HG03066 (cell line): ENCODE data around the gene WDR62.
A peak's percentile ranks its signal among the peaks of the same experiment; 100 is the strongest.

Experiments used
- ATAC-seq: cut with Tn5 transposase; IDR thresholded peaks from one replicate; pipeline ENCODE4 v1.9.1; 2021; ENCODE audit warnings: low read depth; ENCODE audit not compliant: unreplicated experiment

The WDR62 gene

GRCh38 chr19:36054733-36055686 lies at the start of gene WDR62:
Gene WDR62, plus strand, starts transcription at chr19:36054897. Its CDS starts 75 bp downstream, at chr19:36054972.
- peak; percentile 63 for ATAC-seq

GRCh38 chr19:36006955-36007354 lies 47.7 kb upstream of the WDR62 start:
- no peak for ATAC-seq

- no peak for ATAC-seq
These were observed 46.2 kb upstream of the WDR62 start, which contains the start of gene SYNE4 for GRCh38 chr19:36008336-36008978. Gene SYNE4, minus strand, starts transcription at chr19:36008813. Its CDS starts 132 bp downstream, at chr19:36008681.

- ATAC-seq: no peak
These were observed 45.5 kb upstream of the WDR62 start for GRCh38 chr19:36009220-36009619.

- no peak for ATAC-seq
These were observed 44.9 kb upstream of the WDR62 start for GRCh38 chr19:36009633-36010379.

- no peak for ATAC-seq
These were observed 44.3 kb upstream of the WDR62 start for GRCh38 chr19:36010402-36010801.

- ATAC-seq: no peak
These were observed 41.3 kb upstream of the WDR62 start for GRCh38 chr19:36013280-36014011.

GRCh38 chr19:36014012-36014924 lies 40.4 kb upstream of the WDR62 start, which contains the start of gene ALKBH6:
Gene ALKBH6, minus strand, starts transcription at chr19:36014213. Its CDS starts 816 bp downstream, at chr19:36013397.
- peak; percentile 98 for ATAC-seq

GRCh38 chr19:36019061-36019670 lies 35.5 kb upstream of the WDR62 start:
- ATAC-seq: no peak

- no peak for ATAC-seq
These were observed 31.3 kb upstream of the WDR62 start for GRCh38 chr19:36023432-36023831.

GRCh38 chr19:36025541-36025940 lies 29.2 kb upstream of the WDR62 start:
- no peak for ATAC-seq

GRCh38 chr19:36026091-36026876 lies 28.4 kb upstream of the WDR62 start:
- ATAC-seq: no peak

GRCh38 chr19:36027696-36028095 lies 27.0 kb upstream of the WDR62 start:
- no peak for ATAC-seq

- ATAC-seq: no peak
These were observed 26.2 kb upstream of the WDR62 start for GRCh38 chr19:36028313-36029041.

- ATAC-seq: no peak
These were observed 24.2 kb upstream of the WDR62 start for GRCh38 chr19:36030264-36031148.

- no peak for ATAC-seq
These were observed 23.4 kb upstream of the WDR62 start for GRCh38 chr19:36031308-36031707.
